NCI-H1436 treated with DMSO at 0.1 percent for 48 hours (cell line): ENCODE measurements around the gene RFX3.

Source experiments
- DNase-seq: peaks from one replicate; lab custom pipeline; 2025; lab: John Stamatoyannopoulos, UW

The RFX3 gene

GRCh38 chr9:3475300-3476020 is 50.3 kb downstream of the RFX3 start:
- no peak for DNase-seq

- DNase-seq, result no peak
Measured at GRCh38 chr9:3474821-3475220, 51.0 kb downstream of the RFX3 start.

- no peak for DNase-seq
Measured at GRCh38 chr9:3473405-3473804, 52.4 kb downstream of the RFX3 start.

GRCh38 chr9:3471883-3472282 is 53.9 kb downstream of the RFX3 start:
- DNase-seq, result no peak

- DNase-seq, result no peak
Measured at GRCh38 chr9:3468421-3469205, 57.2 kb downstream of the RFX3 start.

GRCh38 chr9:3467593-3468219 is 58.1 kb downstream of the RFX3 start:
- DNase-seq, result peak; percentile 34

- DNase-seq, result no peak
Measured at GRCh38 chr9:3464033-3464638, 61.7 kb downstream of the RFX3 start.

- peak; percentile 29 for DNase-seq
Measured at GRCh38 chr9:3458806-3459475, 66.9 kb downstream of the RFX3 start.

GRCh38 chr9:3457175-3457574 is 68.6 kb downstream of the RFX3 start:
- DNase-seq, result no peak

- no peak for DNase-seq
Measured at GRCh38 chr9:3455717-3456116, 70.1 kb downstream of the RFX3 start.

- DNase-seq, result no peak
Measured at GRCh38 chr9:3455094-3455493, 70.7 kb downstream of the RFX3 start.

- no peak for DNase-seq
Measured at GRCh38 chr9:3451956-3452355, 73.8 kb downstream of the RFX3 start.

GRCh38 chr9:3447788-3448187 is 78.0 kb downstream of the RFX3 start:
- no peak for DNase-seq

GRCh38 chr9:3447143-3447542 is 78.7 kb downstream of the RFX3 start:
- DNase-seq, result no peak

GRCh38 chr9:3446313-3446712 is 79.5 kb downstream of the RFX3 start:
- no peak for DNase-seq

GRCh38 chr9:3444016-3444415 is 81.8 kb downstream of the RFX3 start:
- DNase-seq, result no peak

GRCh38 chr9:3441197-3441816 is 84.5 kb downstream of the RFX3 start:
- DNase-seq, result no peak

GRCh38 chr9:3436629-3437420 is 89.0 kb downstream of the RFX3 start:
- peak; percentile 68 for DNase-seq

GRCh38 chr9:3435732-3436131 is 90.1 kb downstream of the RFX3 start:
- no peak for DNase-seq

- no peak for DNase-seq
Measured at GRCh38 chr9:3434594-3434993, 91.2 kb downstream of the RFX3 start.

GRCh38 chr9:3433754-3434153 is 92.0 kb downstream of the RFX3 start:
- DNase-seq, result no peak
